GM12891 (cell line): ENCODE results near the gene KRT20.

Experiments used
- POLR2AphosphoS5 ChIP-seq: IDR thresholded peaks from 2 replicates; pipeline ENCODE4 v1.6.1; 2011; ENCODE audit warnings: low read depth, low read length, control low read depth
- TAF1 ChIP-seq: IDR thresholded peaks from 2 replicates; pipeline ENCODE4 v1.6.1; 2011; ENCODE audit warnings: low read depth, low read length, control low read depth

DNA sequence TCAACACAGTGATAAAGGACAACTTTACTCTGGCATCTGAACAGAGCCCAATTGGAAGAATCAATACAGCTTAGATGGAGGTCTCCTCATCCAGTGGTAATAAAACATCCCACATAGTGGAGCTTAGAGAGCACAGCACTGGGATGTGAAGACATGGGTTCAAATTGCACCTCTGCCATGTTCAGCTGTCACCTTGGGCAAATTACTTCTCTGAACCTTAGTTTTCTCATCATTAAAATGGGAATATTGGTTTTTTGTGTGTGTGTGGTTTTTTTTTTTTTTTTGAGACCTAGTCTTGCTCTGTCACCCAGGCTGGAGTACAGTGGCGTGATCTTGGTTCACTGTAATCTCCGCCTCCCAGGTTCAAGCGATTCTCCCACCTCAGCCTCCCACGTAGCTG lies 49.0 kb downstream of the KRT20 start:
- TF ChIP-seq POLR2AphosphoS5 (no peak), TAF1 (no peak)
